DMS79 treated with DMSO at 0.1 percent for 48 hours (cell line): ENCODE results near the gene ERFE.

Experiments used
- DNase-seq: peaks from one replicate; lab custom pipeline; 2025; lab: John Stamatoyannopoulos, UW

ERFE gene

GRCh38 chr2:238126775-238127164, 32.0 kb upstream of the ERFE start:
- no peak for DNase-seq

- DNase-seq, result no peak
These were observed 31.4 kb upstream of the ERFE start for GRCh38 chr2:238127165-238128060.

- no peak for DNase-seq
These were observed 30.7 kb upstream of the ERFE start for GRCh38 chr2:238128061-238128440.

DNA sequence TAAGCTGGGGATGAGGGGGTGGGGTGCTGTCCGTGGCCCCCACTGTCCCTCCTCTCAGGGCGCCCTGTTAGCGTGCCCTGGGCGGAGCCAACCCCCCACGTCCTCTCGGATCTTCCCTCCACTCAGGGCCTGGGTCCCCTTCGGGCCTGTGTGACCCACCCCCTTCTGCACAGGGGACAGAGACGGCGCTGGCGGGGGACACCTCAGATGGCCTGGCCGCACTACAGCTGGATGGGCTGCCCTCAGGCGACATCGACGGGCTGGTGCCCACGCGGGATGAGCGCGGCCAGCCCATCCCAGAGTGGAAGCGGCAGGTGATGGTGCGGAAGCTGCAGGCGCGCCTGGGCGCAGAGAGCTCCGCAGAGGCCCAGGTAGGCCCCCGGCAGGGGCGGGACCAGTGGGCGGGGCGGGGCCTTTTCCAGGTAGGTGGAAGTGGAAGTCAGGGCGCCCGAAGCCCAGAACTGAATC, 30.2 kb upstream of the ERFE start:
- no peak for DNase-seq

DNA sequence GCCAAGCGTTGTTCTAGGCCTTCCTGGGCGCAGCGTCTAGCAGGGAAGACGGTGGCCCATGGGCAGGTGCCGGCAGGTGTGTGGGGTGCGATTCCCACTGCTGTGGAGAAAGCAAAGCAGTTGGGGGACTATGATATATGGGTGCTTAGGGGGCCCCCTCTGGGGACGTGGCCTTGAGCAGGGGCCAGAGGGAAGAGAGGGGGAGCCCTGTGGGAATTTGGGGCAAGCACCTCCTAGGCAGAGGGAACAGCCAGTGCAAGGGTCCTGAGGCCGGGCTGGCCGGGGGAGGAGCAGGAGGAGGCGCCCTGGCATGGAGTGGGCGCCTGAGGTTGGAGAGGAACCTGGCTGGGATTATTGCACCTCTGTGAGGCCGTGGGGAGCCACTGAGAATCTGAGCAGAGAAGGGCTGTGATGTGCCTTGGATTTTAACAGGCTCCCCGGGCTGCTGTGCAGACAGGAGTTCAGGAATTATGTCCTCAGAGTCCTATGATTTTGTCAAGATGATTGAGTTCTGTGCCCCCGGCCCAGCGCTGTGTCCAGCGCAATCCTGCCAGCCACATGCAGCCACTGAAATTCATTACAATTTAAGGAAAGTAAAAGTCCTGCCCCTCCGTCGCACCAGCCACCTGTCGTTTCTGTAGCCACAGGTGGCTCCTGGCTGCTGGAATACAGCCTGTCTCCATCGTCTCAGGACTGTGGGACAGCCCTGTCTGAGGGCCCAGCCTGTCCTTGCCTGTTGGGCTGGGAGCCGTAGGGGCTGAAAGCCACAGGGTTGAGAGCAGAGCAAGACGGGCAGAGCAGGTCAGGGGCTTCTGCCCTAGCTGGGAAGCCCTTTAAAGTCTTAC, 29.4 kb upstream of the ERFE start:
- no peak for DNase-seq

DNA sequence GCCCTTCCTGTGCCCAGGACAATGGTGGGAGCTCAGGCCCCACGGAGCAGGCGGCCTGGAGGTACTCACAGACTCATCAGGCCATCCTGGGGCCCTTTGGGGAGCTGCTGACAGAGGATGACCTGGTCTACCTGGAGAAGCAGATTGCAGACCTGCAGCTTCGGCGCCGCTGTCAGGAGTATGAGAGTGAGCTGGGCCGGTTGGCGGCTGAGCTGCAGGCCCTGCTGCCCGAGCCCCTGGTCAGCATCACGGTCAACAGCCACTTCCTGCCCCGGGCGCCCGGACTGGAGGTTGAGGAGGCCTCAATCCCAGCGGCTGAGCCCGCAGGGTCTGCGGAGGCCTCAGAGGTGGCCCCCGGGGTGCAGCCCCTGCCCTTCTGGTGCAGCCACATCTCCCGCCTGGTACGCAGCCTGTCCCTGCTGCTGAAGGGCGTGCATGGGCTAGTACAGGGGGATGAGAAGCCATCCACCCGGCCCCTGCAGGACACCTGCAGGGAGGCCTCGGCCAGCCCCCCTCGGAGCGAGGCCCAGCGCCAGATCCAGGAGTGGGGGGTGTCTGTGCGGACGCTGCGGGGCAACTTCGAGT, 28.6 kb upstream of the ERFE start:
- DNase-seq, result no peak

GRCh38 chr2:238130696-238131628, 27.8 kb upstream of the ERFE start:
- DNase-seq, result no peak

- DNase-seq, result no peak
These were observed 26.9 kb upstream of the ERFE start for GRCh38 chr2:238131761-238132462.

DNA sequence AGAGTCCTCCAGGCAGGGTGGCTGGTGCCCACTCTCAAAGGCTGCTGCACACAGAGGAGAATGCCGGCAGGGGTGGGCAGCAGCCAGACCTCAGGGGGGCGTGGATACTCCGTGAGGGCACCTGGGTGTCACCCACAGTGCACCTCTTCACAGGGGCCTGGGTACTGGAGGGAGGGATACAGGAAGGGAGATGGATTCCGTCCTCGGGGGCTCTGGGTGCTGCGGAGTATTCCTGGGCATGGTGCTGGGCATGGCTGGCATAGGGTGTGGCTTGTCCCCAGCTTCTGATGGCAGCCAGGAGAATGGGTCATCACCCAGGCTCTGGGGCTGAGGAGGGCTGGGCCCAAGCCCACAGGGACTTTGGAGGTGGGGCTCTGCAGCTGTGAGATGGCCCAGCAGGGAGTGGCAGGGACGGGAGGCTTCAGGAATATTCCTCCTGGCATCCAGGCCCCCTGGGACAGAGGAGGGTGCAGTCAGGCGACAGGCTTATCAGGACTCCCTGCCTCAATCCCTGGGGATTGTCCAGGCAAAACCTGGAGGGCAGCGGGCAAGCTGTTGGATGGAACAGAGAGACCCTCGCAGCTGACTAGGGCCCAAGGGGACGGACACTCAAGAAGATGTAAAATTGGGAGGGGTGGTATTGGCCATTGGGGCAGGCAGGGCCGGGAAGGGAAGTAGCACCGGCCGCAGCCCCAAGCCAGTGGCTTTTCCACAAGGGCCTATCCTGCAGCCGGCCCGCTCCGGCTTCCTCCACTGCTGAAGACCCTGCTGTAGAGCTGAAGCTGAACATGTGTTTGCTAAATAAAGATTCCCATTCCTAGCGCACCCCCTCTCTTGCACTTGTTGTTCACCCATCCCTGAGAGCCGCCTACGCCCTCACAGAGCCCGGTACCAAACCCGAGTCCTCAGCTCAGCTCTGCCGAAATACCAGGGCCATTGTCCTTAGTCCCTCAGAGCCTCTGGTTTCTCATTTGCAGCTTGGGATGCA, 26.0 kb upstream of the ERFE start:
- DNase-seq, result no peak

DNA sequence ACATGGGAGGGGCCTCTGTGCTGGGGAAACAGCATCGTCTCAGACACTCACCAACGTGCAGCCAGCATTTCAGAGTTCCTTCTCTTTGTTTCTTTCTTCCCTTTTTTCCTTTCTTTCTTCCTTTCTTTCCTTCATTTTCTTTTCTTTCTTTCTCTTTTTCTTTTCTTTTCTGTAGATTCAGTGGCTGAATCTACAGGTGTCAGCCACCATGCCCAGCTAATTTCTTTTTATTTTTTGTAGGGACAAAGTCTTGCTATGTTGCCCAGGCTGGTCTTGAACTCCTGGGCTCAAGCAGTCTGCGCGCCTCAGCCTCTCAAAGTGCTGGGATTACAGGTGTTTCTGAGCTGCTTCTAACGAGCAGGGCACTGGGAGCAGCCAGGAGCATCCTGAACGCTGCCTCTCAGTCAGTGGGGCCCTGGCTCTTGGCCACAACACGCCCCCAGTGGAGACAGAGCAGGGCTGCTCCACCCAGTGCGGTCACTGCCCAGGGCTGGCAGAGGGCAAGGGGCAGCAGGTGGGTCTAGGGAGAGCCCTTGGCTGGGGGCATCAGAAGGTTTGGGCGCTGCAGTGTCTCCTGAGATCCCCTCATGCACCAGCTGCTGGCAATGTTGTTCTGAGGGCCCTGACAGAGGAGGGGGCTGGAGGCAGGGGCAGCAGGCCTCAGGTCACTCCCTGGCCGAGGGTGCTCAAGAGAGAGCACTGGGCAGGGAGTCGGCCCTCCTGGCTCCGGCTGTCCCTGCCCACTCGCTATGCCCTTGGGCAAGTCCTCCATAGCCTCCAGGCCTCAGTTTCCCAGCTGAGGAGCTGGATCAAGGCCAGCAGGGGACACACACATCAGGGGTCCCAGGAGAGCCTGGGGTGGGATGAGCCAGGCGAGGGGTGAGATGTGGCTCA, 25.0 kb upstream of the ERFE start:
- no peak for DNase-seq

DNA sequence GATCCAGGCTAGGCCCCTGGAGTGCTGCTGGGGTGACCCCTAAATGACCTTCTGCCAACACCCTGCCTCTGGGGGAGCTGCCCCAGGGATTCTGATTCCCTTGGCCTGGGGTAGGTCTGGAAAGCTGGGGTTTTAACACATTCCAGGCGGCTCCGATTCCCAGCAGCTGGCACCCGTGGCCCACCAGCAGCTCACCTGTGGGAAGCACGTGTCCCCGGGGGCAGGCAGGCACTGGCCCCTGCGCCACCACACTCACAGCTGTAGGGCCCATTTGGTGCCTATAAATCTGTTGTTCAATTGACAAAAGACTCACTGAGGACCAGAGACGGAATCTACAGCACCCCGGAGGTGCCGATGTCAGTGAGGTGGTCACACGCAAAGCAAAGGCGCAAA, 24.4 kb upstream of the ERFE start:
- DNase-seq, result no peak

GRCh38 chr2:238135601-238136150, 23.1 kb upstream of the ERFE start:
- DNase-seq, result no peak

- DNase-seq, result no peak
These were observed 21.8 kb upstream of the ERFE start for GRCh38 chr2:238136820-238137537.

GRCh38 chr2:238137885-238138284, 20.9 kb upstream of the ERFE start:
- no peak for DNase-seq

DNA sequence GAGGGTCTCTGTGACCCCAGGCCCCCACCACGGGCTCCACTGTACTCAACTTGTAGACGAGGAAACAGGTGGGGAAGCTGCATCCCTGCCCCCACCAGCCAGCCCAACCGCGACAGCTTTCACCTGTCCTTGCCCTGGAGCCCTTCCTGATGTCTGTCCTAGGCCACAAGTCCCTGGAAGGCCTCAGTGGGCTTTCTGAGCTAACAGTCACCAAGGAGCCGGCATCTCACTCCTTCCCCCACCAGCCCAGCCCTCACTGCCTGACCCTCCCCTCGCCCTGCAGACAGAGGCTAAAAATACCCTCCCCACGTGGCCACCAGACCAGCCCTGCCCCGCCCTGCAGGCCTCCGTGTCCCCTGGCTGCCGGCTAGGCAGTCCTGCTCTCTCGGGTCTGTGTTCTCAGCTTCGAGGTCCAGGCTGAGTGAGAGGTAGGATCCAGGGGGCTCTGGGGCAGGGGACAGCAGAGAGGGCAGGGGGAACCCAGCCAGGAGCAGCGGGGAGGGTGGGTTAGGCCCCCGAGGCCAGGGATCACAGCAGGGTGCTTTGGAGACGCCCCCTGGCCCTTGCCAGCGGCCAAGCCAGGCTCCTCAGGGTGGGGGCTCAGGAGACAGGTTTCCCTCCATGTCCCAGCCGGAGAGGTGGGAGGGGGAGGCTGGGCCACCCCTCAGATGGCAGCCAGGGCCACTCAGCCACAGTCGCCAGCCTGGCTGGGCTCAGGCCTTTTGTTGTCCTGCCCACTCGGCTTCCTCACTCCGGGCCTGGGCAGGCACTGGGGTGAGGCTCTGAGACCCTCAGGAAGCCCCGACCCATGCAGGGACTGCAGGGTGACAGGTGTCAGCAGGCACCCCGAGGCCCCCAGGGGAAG, 20.2 kb upstream of the ERFE start, which contains the start of gene KLHL30:
Gene KLHL30 (plus strand): TSS at position 338 of the 865 bp plus-strand sequence. CDS start 2,087 bp downstream, outside the sequence.
- no peak for DNase-seq
